ENCODE data around the gene ODAD3. TPM values are rescaled to one million over a fixed set of nuclear protein-coding genes. Genes with fewer than 3 reads are reported as not detected.

Gene ODAD3
- total RNA-seq, 4 donors from 2014 or later: 0.32 to 2.2 TPM; not detected in 2

DNA sequence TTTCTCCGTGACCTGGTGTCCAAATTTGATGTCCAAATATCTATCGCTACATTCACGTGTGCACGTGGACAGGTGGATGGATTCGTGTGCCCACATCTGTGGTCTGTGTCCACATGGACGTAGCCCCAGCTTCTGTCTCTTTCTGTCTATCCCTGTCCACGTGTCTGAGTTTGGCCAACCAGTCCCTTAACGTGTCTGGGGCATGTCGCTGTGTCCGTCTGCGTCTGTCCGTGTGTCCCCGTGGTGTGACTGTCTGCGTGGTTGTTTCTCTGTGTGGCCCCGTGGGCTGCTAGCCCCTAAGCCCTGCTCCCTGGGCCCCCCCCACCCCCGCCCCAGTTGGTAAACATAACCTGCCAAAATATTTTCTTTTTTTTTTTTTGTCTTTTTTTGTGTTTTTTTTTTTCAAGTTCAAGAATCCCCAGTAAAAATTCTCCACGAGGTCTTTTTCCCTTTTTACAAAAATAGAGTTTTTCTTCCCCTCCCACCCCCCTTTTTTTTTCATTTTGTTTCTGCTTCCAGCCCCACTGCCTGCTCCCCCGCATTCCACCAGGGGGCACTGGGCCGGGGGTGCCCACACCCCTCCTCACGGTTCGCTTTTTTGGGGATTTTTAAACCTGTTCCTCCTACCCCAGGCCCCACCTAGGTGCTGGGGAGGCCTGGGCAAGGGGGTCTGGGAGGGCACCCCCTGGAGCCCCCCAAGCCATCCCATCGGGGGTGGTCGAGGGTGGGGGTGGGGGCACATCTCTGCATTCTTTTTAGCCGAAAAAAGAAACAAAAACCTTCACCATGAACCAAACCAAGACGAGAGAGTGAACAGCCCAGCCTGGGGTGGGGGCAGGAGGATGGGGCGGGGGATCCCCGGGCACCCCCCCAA is 18.8 kb upstream of the ODAD3 start:
- H3K4me3 ChIP-seq: no peak overlapping the region
- TF ChIP-seq POLR2A (IDR thresholded peaks at IDR 0.05): no peak
- TF ChIP-seq CTCF (IDR thresholded peaks at IDR 0.05): peak in 1 of 5 experiments; percentile 12
- TF ChIP-seq POLR2AphosphoS5 (IDR thresholded peaks at IDR 0.05): no peak
- no peak for TF ChIP-seq EP300 (IDR thresholded peaks at IDR 0.05; ENCODE audit: low read depth)
- H3K27me3 ChIP-seq: peaks cover 22% of the 10 kb centered on the region
- intact Hi-C loops (cut with DNase I; ENCODE audit: low total_unique reads) (no loop called here), in situ Hi-C loops (cut with MboI; ENCODE audit: low pct_ligation_motif_present in 1 of 4, low pct_unique_long_range_greater_than_20kb in 1 of 4, low sequenced_read_pairs in 3 of 4) (loop anchor here in 1 of 4 donors (25.0 kb wide), 1 partner anchor 166 kb away; the partner anchor contains the start of gene TSPAN16)
- 53% methylated on average over 23 of the region's 27 CpGs; no CpG with 5 or more reads in 1 of the 2 donors for WGBS, 2 donors (ENCODE audit: low coverage in 1 of 2)
- peaks cover 0 to 11% (median 4%) of the 10 kb centered on the region in 4 donors for H3K36me3 ChIP-seq
- no peak overlapping the region for H3K27ac ChIP-seq
- no peak for DNase-seq
- H3K9me3 ChIP-seq: no peaks in the 10 kb centered on the region
- H3K4me1 ChIP-seq: peaks cover 0 to 3% (median 0%) of the 10 kb centered on the region in 4 donors

- DNase-seq: no peak
- Histone ChIP-seq H3K9me3 (no peaks in the 10 kb centered on the region), H3K27ac (no peak overlapping the region), H3K4me1 (peaks cover 0 to 3% (median 0%) of the 10 kb centered on the region in 4 donors), H3K36me3 (peaks cover 0 to 15% (median 7%) of the 10 kb centered on the region in 4 donors), H3K27me3 (peaks cover 12% of the 10 kb centered on the region), H3K4me3 (no peak overlapping the region)
- in situ Hi-C loops (cut with MboI; ENCODE audit: low pct_ligation_motif_present in 1 of 4, low pct_unique_long_range_greater_than_20kb in 1 of 4, low sequenced_read_pairs in 3 of 4) (loop anchor here in 1 of 4 donors (25.0 kb wide), 1 partner anchor 165 kb away; the partner anchor contains the start of gene TSPAN16), intact Hi-C loops (cut with DNase I; ENCODE audit: low total_unique reads) (no loop called here)
- TF ChIP-seq POLR2AphosphoS5 (IDR thresholded peaks at IDR 0.05) (no peak), CTCF (IDR thresholded peaks at IDR 0.05) (no peak)
- 84 to 93% methylated on average over 12 to 33 of the region's 33 CpGs for WGBS, 2 donors (ENCODE audit: low coverage in 1 of 2)
Observed at GRCh38 chr19:11452620-11453310, 17.8 kb upstream of the ODAD3 start.

DNA sequence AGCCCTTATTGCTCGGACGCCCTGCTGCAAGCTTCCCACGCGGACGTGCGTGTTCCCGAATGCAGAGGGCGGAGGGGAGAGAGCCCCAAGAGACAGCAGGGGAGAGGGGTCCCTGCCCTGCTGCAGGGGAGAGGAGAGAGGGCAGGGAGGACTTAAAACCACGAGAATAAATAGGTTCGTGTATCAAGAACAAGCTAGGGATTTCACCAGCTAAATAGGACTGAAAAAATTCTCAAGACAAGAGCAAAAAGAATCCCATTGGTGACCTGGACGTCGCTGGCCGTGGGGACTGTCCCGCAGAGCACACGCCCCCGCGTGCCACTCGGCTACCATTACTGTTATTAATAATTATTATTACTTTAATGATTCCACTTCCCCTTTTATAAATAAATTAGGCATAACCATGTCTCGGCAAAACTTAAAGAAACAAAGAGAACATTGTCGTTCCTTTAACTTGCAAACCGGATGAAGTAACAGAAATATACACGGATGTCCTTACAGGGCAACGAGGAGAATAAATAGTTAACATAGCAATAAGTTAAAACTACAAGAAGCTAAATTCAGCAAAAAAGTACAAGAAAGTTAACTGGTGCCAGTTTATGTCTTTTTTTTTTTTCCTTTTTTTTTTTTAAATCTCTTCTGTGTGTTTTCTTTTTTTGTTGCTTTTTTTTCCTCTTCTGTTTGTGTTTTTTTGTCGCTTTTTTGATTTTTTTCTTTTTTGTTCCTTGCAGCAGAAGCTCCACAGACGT is 17.1 kb upstream of the ODAD3 start:
- intact Hi-C loops (cut with DNase I; ENCODE audit: low total_unique reads) (no loop called here), in situ Hi-C loops (cut with MboI; ENCODE audit: low pct_ligation_motif_present in 1 of 4, low pct_unique_long_range_greater_than_20kb in 1 of 4, low sequenced_read_pairs in 3 of 4) (loop anchor here in 1 of 4 donors (25.0 kb wide), 1 partner anchor 165 kb away; the partner anchor contains the start of gene TSPAN16)
- Histone ChIP-seq H3K27ac (no peak overlapping the region), H3K27me3 (peaks cover 6% of the 10 kb centered on the region), H3K4me1 (peaks cover 0 to 3% (median 0%) of the 10 kb centered on the region in 4 donors), H3K4me3 (no peak overlapping the region), H3K36me3 (peaks cover 0 to 22% (median 11%) of the 10 kb centered on the region in 4 donors), H3K9me3 (no peaks in the 10 kb centered on the region)
- 34 to 42% methylated on average over 20 to 25 of the region's 25 CpGs for WGBS, 2 donors (ENCODE audit: low coverage in 1 of 2)
- TF ChIP-seq EP300 (IDR thresholded peaks at IDR 0.05; ENCODE audit: low read depth): no peak
- TF ChIP-seq POLR2AphosphoS5 (IDR thresholded peaks at IDR 0.05): no peak
- TF ChIP-seq CTCF (IDR thresholded peaks at IDR 0.05): no peak
- no peak for TF ChIP-seq POLR2A (IDR thresholded peaks at IDR 0.05)
- DNase-seq: no peak
